Activated T-cell treated with anti-CD3 and anti-CD28 coated beads, Interleukin-2, amount 50 U/mL, for 24 hours (primary cell): Measurements from ENCODE around the gene RREB1.
"Not testable (repeated sequence)": the region's sequence is repeated elsewhere in the genome, so short reads cannot be mapped to it uniquely, and the experiment has no call there.

Experiments
- DNase-seq: peaks from one replicate; pipeline ENCODE4 v3.0.0-alpha.2; 2020
- H3K27ac Mint-ChIP-seq: 2 replicates; pipeline ENCODE4 v1.8.0; 2020; ENCODE audit warnings: mild to moderate bottlenecking, mixed read lengths
- H3K27me3 Mint-ChIP-seq: 2 replicates; pipeline ENCODE4 v1.8.0; 2020; ENCODE audit warnings: mixed read lengths
- H3K36me3 Mint-ChIP-seq: 2 replicates; pipeline ENCODE4 v1.8.0; 2020; ENCODE audit warnings: low read depth, mixed read lengths
- H3K4me1 Mint-ChIP-seq: 2 replicates; pipeline ENCODE4 v1.8.0; 2020; ENCODE audit warnings: low read depth, mixed read lengths
- H3K4me3 Mint-ChIP-seq: 2 replicates; pipeline ENCODE4 v1.8.0; 2020; ENCODE audit warnings: mild to moderate bottlenecking, moderate library complexity, mixed read lengths
- H3K9me3 Mint-ChIP-seq: 2 replicates; pipeline ENCODE4 v1.8.0; 2020; ENCODE audit warnings: mixed read lengths

RREB1 gene

DNA sequence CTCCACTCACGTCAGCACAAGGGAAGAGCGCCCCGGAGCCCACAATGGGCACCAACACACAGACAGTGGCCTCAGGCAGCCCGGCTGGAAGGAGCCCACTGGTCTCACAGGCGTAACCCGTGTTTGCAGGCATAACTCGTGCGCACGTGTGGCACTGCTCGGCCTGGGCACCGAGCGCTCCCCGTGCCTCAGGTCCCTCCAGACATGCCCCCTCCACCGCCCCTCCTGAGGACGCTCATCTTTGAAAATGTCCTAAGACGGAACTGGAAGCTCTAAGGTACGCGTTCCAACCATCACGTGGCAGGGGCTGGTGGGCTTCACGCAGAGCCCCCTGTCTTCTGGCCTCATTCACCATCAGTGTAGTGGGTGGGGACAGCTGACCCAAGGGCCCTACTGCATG is 160.6 kb downstream of the RREB1 start:
- Mint-ChIP-seq H3K27ac (no peak overlapping the region), H3K36me3 (no peaks in the 10 kb centered on the region), H3K4me1 (no peaks in the 10 kb centered on the region), H3K27me3 (no peaks in the 10 kb centered on the region), H3K9me3 (peaks cover 3% of the 10 kb centered on the region), H3K4me3 (no peak overlapping the region)
- no peak for DNase-seq

GRCh38 chr6:7268816-7269555 is 161.2 kb downstream of the RREB1 start:
- Mint-ChIP-seq H3K36me3 (no peaks in the 10 kb centered on the region), H3K4me1 (no peaks in the 10 kb centered on the region), H3K4me3 (no peak overlapping the region), H3K27me3 (no peaks in the 10 kb centered on the region), H3K9me3 (peaks cover 3% of the 10 kb centered on the region), H3K27ac (no peak overlapping the region)
- no peak for DNase-seq

DNA sequence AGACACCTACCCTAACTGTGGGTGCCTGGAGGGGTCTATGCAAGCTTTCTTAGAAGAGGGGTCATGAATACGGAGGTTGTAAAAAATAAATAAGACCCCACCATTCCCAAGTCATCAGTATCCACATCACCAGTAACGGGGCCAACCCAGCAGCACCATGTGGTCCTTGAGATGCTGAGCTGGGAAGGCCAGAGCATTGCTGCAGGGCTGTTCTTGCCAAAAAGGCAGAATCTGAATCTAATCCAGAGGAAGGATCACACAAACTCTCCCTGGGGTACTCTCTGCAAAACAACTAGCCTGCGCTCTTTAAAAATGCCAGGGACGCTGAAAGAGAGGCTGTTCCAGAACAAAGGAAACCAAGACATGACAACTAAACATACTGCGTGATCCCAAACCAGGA is 162.1 kb downstream of the RREB1 start:
- Mint-ChIP-seq H3K4me3 (no peak overlapping the region), H3K27me3 (no peaks in the 10 kb centered on the region), H3K36me3 (no peaks in the 10 kb centered on the region), H3K4me1 (no peaks in the 10 kb centered on the region), H3K27ac (no peak overlapping the region), H3K9me3 (peaks cover 3% of the 10 kb centered on the region)
- no peak for DNase-seq

DNA sequence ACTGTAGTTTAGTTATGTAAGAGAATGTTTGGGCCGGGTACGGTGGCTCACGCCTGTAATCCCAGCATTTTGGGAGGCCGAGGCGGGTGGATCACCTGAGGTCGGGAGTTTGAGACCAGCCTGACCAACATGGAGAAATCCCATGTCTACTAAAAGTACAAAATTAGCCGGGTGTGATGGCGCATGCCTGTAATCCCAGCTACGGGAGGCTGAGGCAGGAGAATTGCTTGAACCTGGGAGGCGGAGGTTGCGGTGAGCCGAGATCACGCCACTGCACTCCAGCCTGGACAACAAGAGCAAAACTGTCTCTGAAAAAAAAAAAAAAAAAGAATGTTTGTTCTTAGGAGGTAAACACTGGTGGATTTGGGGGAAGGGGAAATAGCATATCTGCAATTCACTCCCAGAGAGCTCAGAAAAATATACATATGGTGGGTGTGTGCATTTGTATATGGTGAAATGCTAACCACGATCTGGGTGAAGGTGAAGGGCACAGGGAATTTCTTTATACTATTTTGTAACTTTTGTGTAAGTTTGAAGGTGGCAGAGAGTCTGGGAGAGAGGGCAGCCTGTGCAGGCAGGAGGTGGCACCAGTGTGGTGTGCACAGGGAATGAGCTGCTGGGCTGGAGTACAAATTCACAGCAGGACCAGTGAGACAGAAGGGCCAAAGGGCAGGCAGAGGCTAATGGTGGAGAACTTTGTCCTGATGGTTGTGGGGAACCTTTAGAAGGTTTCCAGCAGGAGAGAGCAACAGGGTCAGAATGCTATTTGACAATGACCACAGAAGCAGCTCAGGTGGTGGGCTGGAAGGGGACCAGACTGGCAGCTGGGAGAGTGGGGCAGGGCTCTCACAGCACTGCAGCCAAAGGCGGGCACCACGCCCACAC is 162.8 kb downstream of the RREB1 start:
- peaks cover 3% of the 10 kb centered on the region for H3K9me3 Mint-ChIP-seq
- no peak overlapping the region for H3K27ac Mint-ChIP-seq
- no peak overlapping the region for H3K4me3 Mint-ChIP-seq
- no peaks in the 10 kb centered on the region for H3K36me3 Mint-ChIP-seq
- no peaks in the 10 kb centered on the region for H3K27me3 Mint-ChIP-seq
- H3K4me1 Mint-ChIP-seq = peaks cover under 1% of the 10 kb centered on the region
- DNase-seq = no peak

DNA sequence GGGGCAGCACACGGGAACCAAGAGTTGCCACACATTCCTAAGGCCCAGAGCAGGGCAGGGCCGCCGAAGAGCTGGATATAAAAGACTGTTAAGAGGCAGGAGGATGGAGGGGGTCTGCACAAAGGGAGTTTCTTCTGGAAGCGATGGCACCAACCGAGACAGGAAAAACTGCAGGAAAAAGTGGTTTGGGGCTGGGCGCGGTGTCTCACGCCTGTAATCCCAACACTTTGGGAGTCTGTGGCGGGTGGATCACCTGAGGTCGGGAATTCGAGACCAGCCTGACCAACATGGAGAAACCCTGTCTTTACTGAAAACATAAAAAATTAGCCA is 163.4 kb downstream of the RREB1 start:
- Mint-ChIP-seq H3K27ac (no peak overlapping the region), H3K36me3 (no peaks in the 10 kb centered on the region), H3K9me3 (peaks cover under 1% of the 10 kb centered on the region)

DNA sequence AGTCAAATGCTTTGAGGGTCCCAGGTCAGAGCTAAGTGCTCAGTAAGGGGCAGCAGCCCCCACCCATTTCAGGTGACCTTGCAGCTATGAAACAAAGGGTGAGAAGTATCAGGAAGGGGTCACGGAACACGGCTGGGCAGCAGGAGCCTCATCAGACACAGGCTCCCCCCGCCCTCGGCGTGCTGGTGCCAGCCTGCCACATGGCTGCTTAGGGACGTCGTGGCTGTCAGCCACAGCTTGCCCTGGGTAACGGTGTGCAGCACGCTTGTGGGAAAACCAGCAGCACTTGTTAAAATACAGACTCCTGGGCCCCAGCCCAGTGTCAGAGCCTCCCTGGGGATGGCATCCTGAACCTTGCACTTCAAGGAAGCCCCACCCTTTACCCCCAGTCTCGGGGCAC is 165.9 kb downstream of the RREB1 start:
- no peak for DNase-seq
- Mint-ChIP-seq H3K27ac (no peak overlapping the region), H3K9me3 (no peaks in the 10 kb centered on the region), H3K27me3 (no peaks in the 10 kb centered on the region), H3K4me1 (peaks cover 5% of the 10 kb centered on the region), H3K36me3 (no peaks in the 10 kb centered on the region), H3K4me3 (no peak overlapping the region)

More for the DNA sequence above, 163.4 kb downstream of the RREB1 start:
- no peaks in the 10 kb centered on the region for H3K27me3 Mint-ChIP-seq
- no peak overlapping the region for H3K4me3 Mint-ChIP-seq
- DNase-seq = no peak
- peaks cover 5% of the 10 kb centered on the region for H3K4me1 Mint-ChIP-seq

DNA sequence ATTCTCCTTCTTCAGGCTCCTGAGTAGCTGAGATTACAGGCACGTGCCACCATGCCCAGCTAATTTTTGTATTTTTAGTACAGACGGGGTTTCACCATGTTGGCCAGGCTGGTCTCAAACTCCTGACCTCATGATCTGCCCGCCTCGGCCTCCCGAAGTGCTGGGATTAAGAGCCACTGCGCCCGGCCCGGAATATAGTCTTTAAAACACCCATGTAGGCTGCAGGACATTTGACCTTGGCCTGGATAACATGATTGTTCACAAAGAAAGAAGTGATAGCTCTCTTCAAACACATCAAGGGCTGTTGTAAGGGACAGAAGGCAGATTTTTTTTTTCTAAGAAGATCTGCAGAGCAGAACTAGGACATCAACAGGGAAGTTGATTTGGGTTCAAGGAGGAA is 166.8 kb downstream of the RREB1 start:
- H3K4me1 Mint-ChIP-seq, DNase-seq, H3K27ac Mint-ChIP-seq, H3K4me3 Mint-ChIP-seq, H3K27me3 Mint-ChIP-seq, H3K9me3 Mint-ChIP-seq, H3K36me3 Mint-ChIP-seq: not testable (repeated sequence)

DNA sequence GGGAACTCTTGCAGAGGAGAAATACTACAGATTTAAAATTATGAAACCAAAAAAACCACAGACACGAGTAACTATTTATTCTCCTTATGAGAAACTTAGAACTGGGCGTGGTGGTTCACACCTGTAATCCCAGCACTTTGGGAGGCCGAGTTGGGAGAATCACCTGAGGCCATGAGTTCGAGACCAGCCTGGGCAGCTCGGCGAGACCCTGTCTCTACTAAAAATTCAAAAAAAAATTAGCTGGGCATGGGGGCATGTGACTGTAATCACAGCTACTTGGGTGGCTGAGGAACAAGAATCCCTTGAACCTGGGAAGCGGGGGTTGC is 168.4 kb downstream of the RREB1 start:
- DNase-seq = no peak
- Mint-ChIP-seq H3K9me3 (no peaks in the 10 kb centered on the region), H3K36me3 (peaks cover 1% of the 10 kb centered on the region), H3K4me1 (peaks cover 11% of the 10 kb centered on the region), H3K27ac (no peak overlapping the region), H3K27me3 (no peaks in the 10 kb centered on the region), H3K4me3 (no peak overlapping the region)

DNA sequence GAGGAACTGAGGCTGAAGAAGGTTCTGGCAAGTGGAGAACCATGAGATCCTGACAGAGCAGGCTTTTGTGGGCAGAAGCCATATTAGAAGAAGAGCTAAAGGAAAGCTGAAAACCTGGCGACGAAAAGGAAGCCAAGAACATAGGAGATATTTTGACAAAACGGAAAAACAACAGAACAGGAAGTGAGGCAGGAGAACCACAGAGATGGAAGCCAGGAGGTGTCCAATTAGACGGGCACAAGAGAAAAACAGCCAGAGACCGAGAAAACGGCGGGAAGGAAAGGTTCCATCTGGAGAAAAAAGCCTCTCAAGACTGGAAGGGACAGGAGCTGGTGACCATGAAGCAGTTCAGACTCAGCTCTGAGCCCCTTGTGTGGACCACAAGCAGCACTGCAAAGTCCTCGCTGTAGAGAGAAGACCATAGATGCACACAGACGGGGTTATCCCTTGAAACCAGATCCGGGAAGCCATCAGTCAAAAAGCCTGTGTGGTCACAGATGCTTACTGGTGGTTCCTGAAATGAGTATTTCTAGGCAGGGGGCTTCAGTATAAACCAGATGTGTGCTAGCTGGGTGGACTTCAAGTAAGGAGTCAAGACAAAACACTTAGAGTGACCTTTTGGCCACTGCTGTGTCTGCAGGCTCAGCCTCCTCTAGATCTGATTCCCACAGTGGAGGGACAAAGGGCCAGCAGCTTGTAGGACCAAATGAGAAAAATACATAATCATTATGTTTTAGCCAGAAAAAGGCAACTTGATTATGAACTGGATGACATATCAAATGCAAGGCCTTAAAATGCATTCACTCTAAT is 174.5 kb downstream of the RREB1 start:
- no peaks in the 10 kb centered on the region for H3K27me3 Mint-ChIP-seq
- H3K4me1 Mint-ChIP-seq = peaks cover 30% of the 10 kb centered on the region
- no peak for DNase-seq
- H3K9me3 Mint-ChIP-seq = no peaks in the 10 kb centered on the region
- peak overlapping the region; percentile 78 for H3K27ac Mint-ChIP-seq
- H3K4me3 Mint-ChIP-seq = no peak overlapping the region
- H3K36me3 Mint-ChIP-seq = peaks cover 45% of the 10 kb centered on the region

DNA sequence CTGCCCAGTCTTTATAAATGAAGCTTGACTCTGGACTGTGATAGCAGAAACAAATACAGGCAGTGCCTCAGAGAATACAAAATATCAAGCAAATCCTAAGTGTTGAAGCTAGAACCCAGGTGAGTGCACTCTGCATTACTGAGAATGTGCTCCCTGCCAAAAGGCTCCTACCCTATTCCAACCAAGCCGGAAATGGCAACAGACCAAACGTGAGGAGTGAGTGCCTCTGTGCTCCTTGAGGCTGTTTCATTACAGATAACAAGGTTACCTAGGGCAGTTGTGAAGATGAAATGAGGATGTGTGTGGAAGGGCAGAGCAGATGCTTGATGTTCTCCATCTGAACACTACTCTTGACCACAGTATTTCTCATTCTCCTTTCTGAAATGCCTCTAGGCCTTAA is 175.9 kb downstream of the RREB1 start:
- H3K4me3 Mint-ChIP-seq = no peak overlapping the region
- H3K27ac Mint-ChIP-seq = no peak overlapping the region
- H3K27me3 Mint-ChIP-seq = no peaks in the 10 kb centered on the region
- no peaks in the 10 kb centered on the region for H3K9me3 Mint-ChIP-seq
- peaks cover 59% of the 10 kb centered on the region for H3K36me3 Mint-ChIP-seq
- no peak for DNase-seq
- H3K4me1 Mint-ChIP-seq = peaks cover 30% of the 10 kb centered on the region

GRCh38 chr6:7285416-7285815 is 177.7 kb downstream of the RREB1 start:
- Mint-ChIP-seq H3K27me3 (no peaks in the 10 kb centered on the region), H3K4me1 (peaks cover 27% of the 10 kb centered on the region), H3K9me3 (no peaks in the 10 kb centered on the region), H3K4me3 (no peak overlapping the region), H3K27ac (no peak overlapping the region), H3K36me3 (peaks cover 76% of the 10 kb centered on the region)
- no peak for DNase-seq

- DNase-seq = no peak
- Mint-ChIP-seq H3K4me1 (peaks cover 3% of the 10 kb centered on the region), H3K27ac (no peak overlapping the region), H3K36me3 (peaks cover 86% of the 10 kb centered on the region), H3K27me3 (no peaks in the 10 kb centered on the region), H3K9me3 (no peaks in the 10 kb centered on the region), H3K4me3 (no peak overlapping the region)
These were observed 182.3 kb downstream of the RREB1 start for GRCh38 chr6:7290079-7290478.

- Mint-ChIP-seq H3K4me1 (peaks cover 10% of the 10 kb centered on the region), H3K27ac (peak overlapping the region; percentile 42), H3K4me3 (no peak overlapping the region), H3K27me3 (no peaks in the 10 kb centered on the region), H3K9me3 (no peaks in the 10 kb centered on the region), H3K36me3 (peaks cover 84% of the 10 kb centered on the region)
- no peak for DNase-seq
These were observed 185.0 kb downstream of the RREB1 start for GRCh38 chr6:7292596-7293255.

GRCh38 chr6:7295916-7296315 is 188.2 kb downstream of the RREB1 start:
- Mint-ChIP-seq H3K4me1 (peaks cover 19% of the 10 kb centered on the region), H3K9me3 (no peaks in the 10 kb centered on the region), H3K27me3 (no peaks in the 10 kb centered on the region), H3K27ac (peak overlapping the region; percentile 52), H3K36me3 (peaks cover 84% of the 10 kb centered on the region), H3K4me3 (no peak overlapping the region)
- no peak for DNase-seq
